DND-41 (cell line): Measurements from ENCODE around the gene TLR8.

Source experiments
- EZH2 ChIP-seq: IDR thresholded peaks from 3 replicates; pipeline ENCODE4 v1.6.1; 2012; ENCODE audit warnings: borderline replicate concordance, low read depth, mild to moderate bottlenecking, moderate library complexity, low read length, inconsistent platforms; ENCODE audit not compliant: severe bottlenecking
- TF ChIP-seq, protein P1 (sequence below): IDR thresholded peaks from 2 replicates; pipeline ENCODE4 v1.5.1; 2012; ENCODE audit warnings: borderline replicate concordance, low read length, moderate library complexity, mild to moderate bottlenecking; ENCODE audit not compliant: poor library complexity, severe bottlenecking; ENCODE audit errors: extremely low read depth

GRCh38 chrX:12956704-12957534 lies 50.5 kb downstream of the TLR8 start:
- TF ChIP-seq, protein P1, sequence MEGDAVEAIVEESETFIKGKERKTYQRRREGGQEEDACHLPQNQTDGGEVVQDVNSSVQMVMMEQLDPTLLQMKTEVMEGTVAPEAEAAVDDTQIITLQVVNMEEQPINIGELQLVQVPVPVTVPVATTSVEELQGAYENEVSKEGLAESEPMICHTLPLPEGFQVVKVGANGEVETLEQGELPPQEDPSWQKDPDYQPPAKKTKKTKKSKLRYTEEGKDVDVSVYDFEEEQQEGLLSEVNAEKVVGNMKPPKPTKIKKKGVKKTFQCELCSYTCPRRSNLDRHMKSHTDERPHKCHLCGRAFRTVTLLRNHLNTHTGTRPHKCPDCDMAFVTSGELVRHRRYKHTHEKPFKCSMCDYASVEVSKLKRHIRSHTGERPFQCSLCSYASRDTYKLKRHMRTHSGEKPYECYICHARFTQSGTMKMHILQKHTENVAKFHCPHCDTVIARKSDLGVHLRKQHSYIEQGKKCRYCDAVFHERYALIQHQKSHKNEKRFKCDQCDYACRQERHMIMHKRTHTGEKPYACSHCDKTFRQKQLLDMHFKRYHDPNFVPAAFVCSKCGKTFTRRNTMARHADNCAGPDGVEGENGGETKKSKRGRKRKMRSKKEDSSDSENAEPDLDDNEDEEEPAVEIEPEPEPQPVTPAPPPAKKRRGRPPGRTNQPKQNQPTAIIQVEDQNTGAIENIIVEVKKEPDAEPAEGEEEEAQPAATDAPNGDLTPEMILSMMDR = no peak
- no peak for TF ChIP-seq EZH2
